Kidney (tissue), 14 donors: ENCODE data around the gene SRRM5. TPM values are rescaled to one million over a fixed set of nuclear protein-coding genes. Genes with fewer than 3 reads are reported as not detected.

Experiments
- DNase-seq, 5 donors: peaks; one replicate each; pipeline ENCODE4 v3.0.0-alpha.2; 2013 to 2020
- FAIRE-seq: peaks from 2 replicates; lab custom pipeline; 2012; peaks lifted over from hg19 to GRCh38; lab: Jason Lieb, UNC
- H3K27ac ChIP-seq, 2 donors: one replicate each; pipeline ENCODE4 v1.7.0; 2013; ENCODE audit warnings: low read depth in 2 of 2, low read length in 2 of 2, inconsistent platforms in 1 of 2
- H3K27me3 ChIP-seq: one replicate; pipeline ENCODE4 v1.7.1; 2013; ENCODE audit warnings: low read length, inconsistent platforms; ENCODE audit not compliant: control insufficient read depth, insufficient read depth
- H3K36me3 ChIP-seq, 3 donors: one replicate each; pipeline versions ENCODE4 v1.7.0 to v1.7.1; 2013; ENCODE audit warnings: low read length in 3 of 3, control low read depth in 1 of 3, inconsistent platforms in 1 of 3; ENCODE audit not compliant: insufficient read depth in 3 of 3, control insufficient read depth in 2 of 3
- H3K4me1 ChIP-seq, 3 donors: one replicate each; pipeline versions ENCODE4 v1.7.0 to v1.7.1; 2013; ENCODE audit warnings: low read length in 3 of 3, inconsistent platforms in 1 of 3, low read depth in 1 of 3; ENCODE audit not compliant: control insufficient read depth in 2 of 3, insufficient read depth in 2 of 3
- H3K4me3 ChIP-seq, 3 donors: one replicate each; pipeline versions ENCODE4 v1.7.0 to v1.8.1; 2013; ENCODE audit warnings: low read length in 3 of 3, control low read depth in 1 of 3, inconsistent platforms in 1 of 3
- H3K9ac ChIP-seq, 3 donors: one replicate each; pipeline versions ENCODE4 v1.7.0 to v1.7.1; 2013; ENCODE audit warnings: low read length in 3 of 3, control low read depth in 1 of 3, inconsistent platforms in 1 of 3
- H3K9me3 ChIP-seq, 3 donors: one replicate each; pipeline versions ENCODE4 v1.7.0 to v1.7.1; 2013; ENCODE audit warnings: low read length in 3 of 3, control low read depth in 1 of 3, inconsistent platforms in 1 of 3; ENCODE audit not compliant: control insufficient read depth in 2 of 3, insufficient read depth in 1 of 3
- intact Hi-C: fragments of 100-400 bp; cut with DNase I; formaldehyde crosslinking; loops from one replicate; pipeline ENCODE4 v1.11.1; 2022
- polyA plus RNA-seq: library from polyadenylated mRNA; stranded (reverse); fragments of 350-450 nt; fragmentation: Illumina TruSeq; extraction: RNeasy Lipid Tissue Mini Kit (QIAGEN cat#74804); gene quantifications from one replicate; pipeline ENCODE4 v1.2.3, GENCODE V29; 2014; ENCODE audit warnings: low read depth, low replicate concordance; ENCODE audit not compliant: insufficient read depth
- total RNA-seq: library from RNA; stranded (reverse); fragmentation: NEBNext Ultra II Directional; extraction: Animal tissue kit (Norgen Biotek cat#: 25700); gene quantifications from one replicate; pipeline ENCODE4 v1.2.1, GENCODE V29; 2021
- TF ChIP-seq, protein P1 (sequence below): IDR thresholded peaks from 3 replicates; pipeline ENCODE4 v1.5.1; 2012; ENCODE audit warnings: mild to moderate bottlenecking, moderate library complexity, borderline replicate concordance; ENCODE audit not compliant: insufficient read depth; ENCODE audit errors: extremely low read depth
- donor health status: control.
- donor health status: control.
- donor health status: control.
- donor health status: control.
- donor health status: control.
- donor health status: DM: yes; HTN: yes; CAD: no.
- donor health status: Normal renal cell carcinoma (clear cell type).

The SRRM5 gene
- total and polyA plus RNA-seq, 2 donors from 2014 or later = 0.22 to 0.28 TPM

DNA sequence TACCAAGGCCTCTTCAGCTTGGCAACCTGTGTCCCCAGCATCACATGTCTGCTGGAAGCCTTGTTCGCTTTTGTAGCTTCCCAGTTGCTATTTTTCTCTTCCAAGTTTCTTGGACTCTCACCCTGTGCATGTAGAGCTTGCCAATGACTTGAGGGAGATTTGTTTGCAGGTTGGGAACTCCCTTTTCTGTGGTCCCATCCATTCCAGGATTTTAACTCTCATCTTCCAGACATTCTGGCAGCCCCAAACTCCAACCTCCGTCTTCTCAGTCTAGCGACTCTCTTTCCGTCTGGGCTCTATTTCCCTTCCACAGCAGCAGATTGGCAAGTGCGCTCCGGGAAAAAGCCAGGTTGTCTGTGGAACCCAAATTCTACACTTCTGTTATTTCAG is 49.1 kb downstream of the SRRM5 start:
- TF ChIP-seq, protein P1, sequence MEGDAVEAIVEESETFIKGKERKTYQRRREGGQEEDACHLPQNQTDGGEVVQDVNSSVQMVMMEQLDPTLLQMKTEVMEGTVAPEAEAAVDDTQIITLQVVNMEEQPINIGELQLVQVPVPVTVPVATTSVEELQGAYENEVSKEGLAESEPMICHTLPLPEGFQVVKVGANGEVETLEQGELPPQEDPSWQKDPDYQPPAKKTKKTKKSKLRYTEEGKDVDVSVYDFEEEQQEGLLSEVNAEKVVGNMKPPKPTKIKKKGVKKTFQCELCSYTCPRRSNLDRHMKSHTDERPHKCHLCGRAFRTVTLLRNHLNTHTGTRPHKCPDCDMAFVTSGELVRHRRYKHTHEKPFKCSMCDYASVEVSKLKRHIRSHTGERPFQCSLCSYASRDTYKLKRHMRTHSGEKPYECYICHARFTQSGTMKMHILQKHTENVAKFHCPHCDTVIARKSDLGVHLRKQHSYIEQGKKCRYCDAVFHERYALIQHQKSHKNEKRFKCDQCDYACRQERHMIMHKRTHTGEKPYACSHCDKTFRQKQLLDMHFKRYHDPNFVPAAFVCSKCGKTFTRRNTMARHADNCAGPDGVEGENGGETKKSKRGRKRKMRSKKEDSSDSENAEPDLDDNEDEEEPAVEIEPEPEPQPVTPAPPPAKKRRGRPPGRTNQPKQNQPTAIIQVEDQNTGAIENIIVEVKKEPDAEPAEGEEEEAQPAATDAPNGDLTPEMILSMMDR = no peak
- FAIRE-seq (no peak), DNase-seq (no peak)
- intact Hi-C loops = no loop called here
- Histone ChIP-seq H3K4me3 (no peak overlapping the region), H3K9ac (no peak overlapping the region), H3K9me3 (peaks cover 0 to 6% (median 0%) of the 10 kb centered on the region in 3 donors), H3K27ac (no peak overlapping the region), H3K36me3 (no peaks in the 10 kb centered on the region), H3K27me3 (no peaks in the 10 kb centered on the region), H3K4me1 (no peaks in the 10 kb centered on the region)

DNA sequence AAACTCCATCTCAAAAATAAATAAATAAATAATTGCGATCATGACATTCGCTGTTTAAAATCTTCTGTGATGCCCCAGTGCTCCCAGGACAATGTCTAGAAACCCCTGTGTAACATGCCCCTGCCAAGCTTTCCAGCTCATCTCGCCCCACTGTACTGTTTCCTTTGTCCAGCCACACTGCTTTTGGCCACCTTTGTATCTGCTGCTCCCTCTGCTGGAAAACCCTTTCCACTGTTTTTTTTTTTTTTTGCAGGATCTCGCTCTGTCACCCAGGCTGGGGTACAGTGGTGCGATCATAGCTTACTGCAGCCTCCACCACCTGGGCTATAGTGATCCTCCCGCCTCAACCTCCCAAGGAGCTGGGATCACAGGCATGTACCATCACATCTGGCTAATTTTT is 50.6 kb downstream of the SRRM5 start:
- Histone ChIP-seq H3K36me3 (no peaks in the 10 kb centered on the region), H3K4me3 (no peak overlapping the region), H3K27me3 (no peaks in the 10 kb centered on the region), H3K4me1 (peaks cover 0 to 2% (median 0%) of the 10 kb centered on the region in 3 donors), H3K9ac (no peak overlapping the region), H3K9me3 (peaks cover 0 to 6% (median 0%) of the 10 kb centered on the region in 3 donors), H3K27ac (no peak overlapping the region)
- TF ChIP-seq, protein P1 = no peak
- no peak for FAIRE-seq
- intact Hi-C loops = no loop called here
- DNase-seq = no peak

DNA sequence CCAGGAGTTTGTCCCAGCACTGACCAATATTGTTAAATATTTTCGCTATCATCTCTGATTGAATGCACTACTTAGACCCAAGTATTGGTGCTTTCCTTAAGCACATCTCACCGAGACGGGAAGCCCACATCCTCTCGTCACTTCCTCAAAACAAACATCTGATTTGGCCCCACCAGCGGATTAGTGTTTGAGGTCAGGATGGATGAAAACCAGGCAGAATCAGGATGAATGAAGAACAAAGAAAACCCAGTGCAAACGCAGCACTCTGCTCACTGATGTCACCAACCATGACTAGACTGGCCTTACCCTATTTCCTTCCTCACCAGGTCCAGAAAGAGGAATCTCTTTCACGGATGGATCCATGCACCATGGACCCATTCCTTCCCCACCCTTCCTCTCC is 52.1 kb downstream of the SRRM5 start:
- H3K4me3 ChIP-seq = no peak overlapping the region
- no peak overlapping the region for H3K9ac ChIP-seq
- H3K9me3 ChIP-seq = no peaks in the 10 kb centered on the region
- H3K27me3 ChIP-seq = no peaks in the 10 kb centered on the region
- H3K27ac ChIP-seq = peak overlapping the region in 1 of 2 donors; percentile 54
- H3K36me3 ChIP-seq = no peaks in the 10 kb centered on the region
- FAIRE-seq (no peak), DNase-seq (no peak)
- TF ChIP-seq, protein P1 = no peak
- H3K4me1 ChIP-seq = peaks cover 0 to 7% (median 4%) of the 10 kb centered on the region in 3 donors
- intact Hi-C loops = no loop called here

Other genes starting within 250 kb of the SRRM5 start
- not detected for gene TEX101, start 197.2 kb upstream of the SRRM5 start, total RNA-seq
- gene TEX101, start 197.2 kb upstream of the SRRM5 start, polyA plus RNA-seq = not detected
- gene LYPD3, start 146.5 kb upstream of the SRRM5 start, total RNA-seq = 1.7 TPM
- 2.2 TPM for gene LYPD3, start 146.5 kb upstream of the SRRM5 start, polyA plus RNA-seq
- 10.8 TPM for gene PHLDB3, start 107.3 kb upstream of the SRRM5 start, total RNA-seq
- gene PHLDB3, start 107.3 kb upstream of the SRRM5 start, polyA plus RNA-seq = 8.2 TPM
- gene ETHE1, start 84.9 kb upstream of the SRRM5 start, total RNA-seq = 61.3 TPM
- gene ETHE1, start 84.9 kb upstream of the SRRM5 start, polyA plus RNA-seq = 81.8 TPM
- gene ZNF575, start 78.9 kb upstream of the SRRM5 start, total RNA-seq = 3.1 TPM
- gene ZNF575, start 78.9 kb upstream of the SRRM5 start, polyA plus RNA-seq = 2.8 TPM
- 24.5 TPM for gene XRCC1, start 36.6 kb upstream of the SRRM5 start, total RNA-seq
- 19.3 TPM for gene XRCC1, start 36.6 kb upstream of the SRRM5 start, polyA plus RNA-seq
- 14.8 TPM for gene PINLYP, start 36.3 kb upstream of the SRRM5 start, total RNA-seq
- 41.8 TPM for gene PINLYP, start 36.3 kb upstream of the SRRM5 start, polyA plus RNA-seq
- 24.2 TPM for gene IRGQ, start 16.0 kb upstream of the SRRM5 start, total RNA-seq
- gene IRGQ, start 16.0 kb upstream of the SRRM5 start, polyA plus RNA-seq = 9.5 TPM
- gene ZNF576, start 15.5 kb upstream of the SRRM5 start, total RNA-seq = 15.3 TPM
- 25.6 TPM for gene ZNF576, start 15.5 kb upstream of the SRRM5 start, polyA plus RNA-seq
- gene ZNF428, start 7.5 kb downstream of the SRRM5 start, total RNA-seq = 44.3 TPM
- 95.4 TPM for gene ZNF428, start 7.5 kb downstream of the SRRM5 start, polyA plus RNA-seq
- gene CADM4, start 27.8 kb downstream of the SRRM5 start, total RNA-seq = 25.3 TPM
- gene CADM4, start 27.8 kb downstream of the SRRM5 start, polyA plus RNA-seq = 47.0 TPM
- gene PLAUR, start 58.1 kb downstream of the SRRM5 start, total RNA-seq = 17.0 TPM
- 3.9 TPM for gene PLAUR, start 58.1 kb downstream of the SRRM5 start, polyA plus RNA-seq
- not detected for gene IRGC, start 104.0 kb downstream of the SRRM5 start, total RNA-seq
- gene IRGC, start 104.0 kb downstream of the SRRM5 start, polyA plus RNA-seq = not detected
- 34.6 TPM for gene SMG9, start 142.9 kb downstream of the SRRM5 start, total RNA-seq
- gene SMG9, start 142.9 kb downstream of the SRRM5 start, polyA plus RNA-seq = 25.1 TPM
- 6.1 TPM for gene KCNN4, start 168.9 kb downstream of the SRRM5 start, total RNA-seq
- gene KCNN4, start 168.9 kb downstream of the SRRM5 start, polyA plus RNA-seq = 0.80 TPM
- gene LYPD5, start 190.4 kb downstream of the SRRM5 start, total RNA-seq = 4.2 TPM
- 1.8 TPM for gene LYPD5, start 190.4 kb downstream of the SRRM5 start, polyA plus RNA-seq
- gene ZNF283, start 215.2 kb downstream of the SRRM5 start, total RNA-seq = 12.7 TPM
- gene ZNF283, start 215.2 kb downstream of the SRRM5 start, polyA plus RNA-seq = 3.3 TPM